HepG2 (cell line): ENCODE measurements around the gene NMUR1. TPM values are rescaled to one million over a fixed set of nuclear protein-coding genes. Genes with fewer than 3 reads are reported as not detected.

Experiments used
- ATAC-seq: fragments of 200-7000 bp; cut with Tn5 transposase; 3 replicates; pipeline ENCODE4 v1.9.1; 2020; ENCODE audit warnings: mild to moderate bottlenecking, moderate library complexity
- BruUV-seq: library from RNA; stranded (reverse); fragments of 400-500 nt; replicated peaks from 2 replicates; lab custom pipeline; 2021; lab: Mats Ljungman, UMichigan
- CTCF ChIA-PET: fragments of 300-600 bp; formaldehyde crosslinking; extraction: SDS; loops from one replicate; lab custom pipeline; 2021; ENCODE audit warnings: low total read pairs, inconsistent platforms, low intra/inter-chr PET ratio; lab: Yijun Ruan, JAX
- POLR2A ChIA-PET: fragments of 350-600 bp; sonication (Branson Sonifier 250); formaldehyde crosslinking; loops from one replicate; lab custom pipeline; 2020; ENCODE audit warnings: antibody characterized with exemption, inconsistent platforms; lab: Yijun Ruan, JAX
- DNase-seq: peaks from one replicate; pipeline ENCODE4 v3.0.0-alpha.2; 2015; ENCODE audit warnings: low spot score
- FAIRE-seq: peaks from 3 replicates; lab custom pipeline; 2011; peaks lifted over from hg19 to GRCh38; lab: Jason Lieb, UNC
- H2AFZ ChIP-seq: one replicate; pipeline ENCODE4 v1.6.1; 2011; ENCODE audit warnings: low read length, inconsistent platforms
- H3K27ac ChIP-seq: fragments of 300-600 bp; 3 replicates; pipeline ENCODE4 v1.8.0; 2011; ENCODE audit warnings: mixed run types, mild to moderate bottlenecking, mixed read lengths, low read length, inconsistent platforms; ENCODE audit not compliant: insufficient read depth; ENCODE audit errors: extremely low read length
- H3K27me3 ChIP-seq, 2 experiments: fragments of 200-600 bp in 1 of 2; 2 replicates in 1 of 2; 3 replicates in 1 of 2; pipeline versions ENCODE4 v1.6.0 to v1.8.0; 2011; ENCODE audit warnings: low read length in 2 of 2, mild to moderate bottlenecking in 2 of 2, moderate library complexity in 2 of 2, inconsistent platforms in 1 of 2; ENCODE audit not compliant: insufficient read depth in 2 of 2, control insufficient read depth in 1 of 2
- H3K36me3 ChIP-seq, 2 experiments: fragments of 200-600 bp in 1 of 2; replicated peaks in 1 of 2; 2 replicates in 1 of 2; 3 replicates in 1 of 2; pipeline versions ENCODE4 v1.5.1 to v1.8.0; 2011; ENCODE audit warnings: low read length in 2 of 2, inconsistent platforms in 1 of 2; ENCODE audit not compliant: insufficient read depth in 2 of 2, control insufficient read depth in 1 of 2
- H3K4me1 ChIP-seq: 2 replicates; pipeline ENCODE4 v1.5.1; 2012; ENCODE audit warnings: low read length, inconsistent platforms; ENCODE audit not compliant: insufficient read depth
- H3K4me2 ChIP-seq: 2 replicates; pipeline ENCODE4 v1.6.0; 2011; ENCODE audit warnings: low read depth, low read length, inconsistent platforms
- H3K4me3 ChIP-seq, 3 experiments: fragments of 200-600 bp in 1 of 3; sonication (generic), shearing (Covaris generic) in 1 of 3; replicated peaks in 1 of 3; 2 replicates each; pipeline ENCODE4 v1.5.1; 2011 to 2016; ENCODE audit warnings: low read length in 3 of 3, inconsistent platforms in 2 of 3, low read depth in 2 of 3, mild to moderate bottlenecking in 2 of 3, control low read depth in 1 of 3, mixed read lengths in 1 of 3; ENCODE audit not compliant: insufficient read depth in 1 of 3
- H3K79me2 ChIP-seq: one replicate; pipeline ENCODE4 v1.6.1; 2011; ENCODE audit warnings: low read length, inconsistent platforms; ENCODE audit not compliant: insufficient read depth
- H3K9ac ChIP-seq: 2 replicates; pipeline ENCODE4 v1.6.0; 2011; ENCODE audit warnings: mild to moderate bottlenecking, low read depth, low read length, inconsistent platforms; ENCODE audit not compliant: insufficient read depth
- H3K9me3 ChIP-seq: 2 replicates; pipeline ENCODE4 v1.5.1; 2012; ENCODE audit warnings: mild to moderate bottlenecking, low read length
- H4K20me1 ChIP-seq: 2 replicates; pipeline ENCODE4 v1.6.0; 2011; ENCODE audit warnings: inconsistent platforms, mild to moderate bottlenecking, low read length, moderate library complexity; ENCODE audit not compliant: insufficient read depth
- ATF7 ChIP-seq, 2 experiments: fragments of 450-650 bp in 1 of 2; sonication (generic) in 1 of 2; formaldehyde crosslinking in 1 of 2; IDR thresholded peaks; 2 replicates each; pipeline versions ENCODE4 v1.4.0 to v1.6.1; 2016 to 2020; ENCODE audit warnings: antibody characterized with exemption in 1 of 2, mild to moderate bottlenecking in 1 of 2, missing genetic modification reagents in 1 of 2
- CREB1 ChIP-seq, 2 experiments: fragments of 450-650 bp in 1 of 2; IDR thresholded peaks; 2 replicates each; pipeline ENCODE4 v1.6.1; 2016 to 2017; ENCODE audit warnings: control low read depth in 1 of 2, mild to moderate bottlenecking in 1 of 2, missing compliant biosample characterization in 1 of 2, missing genetic modification characterization in 1 of 2
- HMG20A ChIP-seq: IDR thresholded peaks from 2 replicates; pipeline ENCODE4 v1.6.1; 2016; ENCODE audit warnings: borderline replicate concordance
- RARA ChIP-seq: IDR thresholded peaks from 2 replicates; pipeline ENCODE4 v1.6.1; 2016; ENCODE audit warnings: missing genetic modification reagents, missing compliant biosample characterization
- ZNF746 ChIP-seq: sonication (generic); formaldehyde crosslinking; IDR thresholded peaks from 2 replicates; pipeline ENCODE4 v1.8.0; 2022; ENCODE audit warnings: mild to moderate bottlenecking, missing genetic modification reagents
- WGBS: methylation state at CpG from one replicate; pipeline ENCODE4 v1.1.6; 2017; ENCODE audit warnings: low lambda C conversion rate; 5-methylcytosine and 5-hydroxymethylcytosine counted together
- in situ Hi-C: cut with HindIII; loops from 2 replicates; pipeline ENCODE4 v1.10.0; 2017; ENCODE audit warnings: low pct_unique_long_range_greater_than_20kb; ENCODE audit not compliant: extremely low pct_ligation_motif_present
- intact Hi-C: fragments of 100-400 bp; cut with micrococcal nuclease; formaldehyde crosslinking; loops from one replicate; pipeline ENCODE4 v1.10.0; 2022; ENCODE audit not compliant: unreplicated experiment
- polyA plus RNA-seq, 8 experiments: library from polyadenylated mRNA; depleted of rRNA in 3 of 8; stranded (reverse) in 7 of 8; unstranded in 1 of 8; fragments of >200 nt; fragmentation: Illumina TruSeq in 4 of 8; extraction: Trizol in 4 of 8; gene quantifications; 2 replicates each; pipeline versions ENCODE4 v1.2.1 to v1.2.3, GENCODE V29; 2011 to 2016; ENCODE audit warnings: low read depth in 4 of 8, missing spikeins in 1 of 8, mixed read lengths in 1 of 8; ENCODE audit not compliant: insufficient read depth in 1 of 8
- total RNA-seq, 5 experiments: library from RNA; depleted of rRNA; stranded (reverse); fragments of >200 nt; fragmentation: Illumina TruSeq; extraction: Trizol; gene quantifications; 2 replicates each; pipeline ENCODE4 v1.2.3, GENCODE V29; 2016; ENCODE audit warnings: low read depth in 1 of 5
- TF ChIP-seq, protein P1 (sequence below): sonication (generic); formaldehyde crosslinking; IDR thresholded peaks from 2 replicates; pipeline ENCODE4 v1.5.0; 2020; ENCODE audit warnings: mild to moderate bottlenecking, missing genetic modification reagents, borderline replicate concordance

NMUR1 gene
- total and polyA plus RNA-seq, 2 of the 13 experiments (the other 11 are each of a cell fraction or from before 2014, with no cell fraction given), result not detected

GRCh38 chr2:231522418-231523180 lies 7.6 kb downstream of the NMUR1 start (continued):
- TF ChIP-seq, protein P1, sequence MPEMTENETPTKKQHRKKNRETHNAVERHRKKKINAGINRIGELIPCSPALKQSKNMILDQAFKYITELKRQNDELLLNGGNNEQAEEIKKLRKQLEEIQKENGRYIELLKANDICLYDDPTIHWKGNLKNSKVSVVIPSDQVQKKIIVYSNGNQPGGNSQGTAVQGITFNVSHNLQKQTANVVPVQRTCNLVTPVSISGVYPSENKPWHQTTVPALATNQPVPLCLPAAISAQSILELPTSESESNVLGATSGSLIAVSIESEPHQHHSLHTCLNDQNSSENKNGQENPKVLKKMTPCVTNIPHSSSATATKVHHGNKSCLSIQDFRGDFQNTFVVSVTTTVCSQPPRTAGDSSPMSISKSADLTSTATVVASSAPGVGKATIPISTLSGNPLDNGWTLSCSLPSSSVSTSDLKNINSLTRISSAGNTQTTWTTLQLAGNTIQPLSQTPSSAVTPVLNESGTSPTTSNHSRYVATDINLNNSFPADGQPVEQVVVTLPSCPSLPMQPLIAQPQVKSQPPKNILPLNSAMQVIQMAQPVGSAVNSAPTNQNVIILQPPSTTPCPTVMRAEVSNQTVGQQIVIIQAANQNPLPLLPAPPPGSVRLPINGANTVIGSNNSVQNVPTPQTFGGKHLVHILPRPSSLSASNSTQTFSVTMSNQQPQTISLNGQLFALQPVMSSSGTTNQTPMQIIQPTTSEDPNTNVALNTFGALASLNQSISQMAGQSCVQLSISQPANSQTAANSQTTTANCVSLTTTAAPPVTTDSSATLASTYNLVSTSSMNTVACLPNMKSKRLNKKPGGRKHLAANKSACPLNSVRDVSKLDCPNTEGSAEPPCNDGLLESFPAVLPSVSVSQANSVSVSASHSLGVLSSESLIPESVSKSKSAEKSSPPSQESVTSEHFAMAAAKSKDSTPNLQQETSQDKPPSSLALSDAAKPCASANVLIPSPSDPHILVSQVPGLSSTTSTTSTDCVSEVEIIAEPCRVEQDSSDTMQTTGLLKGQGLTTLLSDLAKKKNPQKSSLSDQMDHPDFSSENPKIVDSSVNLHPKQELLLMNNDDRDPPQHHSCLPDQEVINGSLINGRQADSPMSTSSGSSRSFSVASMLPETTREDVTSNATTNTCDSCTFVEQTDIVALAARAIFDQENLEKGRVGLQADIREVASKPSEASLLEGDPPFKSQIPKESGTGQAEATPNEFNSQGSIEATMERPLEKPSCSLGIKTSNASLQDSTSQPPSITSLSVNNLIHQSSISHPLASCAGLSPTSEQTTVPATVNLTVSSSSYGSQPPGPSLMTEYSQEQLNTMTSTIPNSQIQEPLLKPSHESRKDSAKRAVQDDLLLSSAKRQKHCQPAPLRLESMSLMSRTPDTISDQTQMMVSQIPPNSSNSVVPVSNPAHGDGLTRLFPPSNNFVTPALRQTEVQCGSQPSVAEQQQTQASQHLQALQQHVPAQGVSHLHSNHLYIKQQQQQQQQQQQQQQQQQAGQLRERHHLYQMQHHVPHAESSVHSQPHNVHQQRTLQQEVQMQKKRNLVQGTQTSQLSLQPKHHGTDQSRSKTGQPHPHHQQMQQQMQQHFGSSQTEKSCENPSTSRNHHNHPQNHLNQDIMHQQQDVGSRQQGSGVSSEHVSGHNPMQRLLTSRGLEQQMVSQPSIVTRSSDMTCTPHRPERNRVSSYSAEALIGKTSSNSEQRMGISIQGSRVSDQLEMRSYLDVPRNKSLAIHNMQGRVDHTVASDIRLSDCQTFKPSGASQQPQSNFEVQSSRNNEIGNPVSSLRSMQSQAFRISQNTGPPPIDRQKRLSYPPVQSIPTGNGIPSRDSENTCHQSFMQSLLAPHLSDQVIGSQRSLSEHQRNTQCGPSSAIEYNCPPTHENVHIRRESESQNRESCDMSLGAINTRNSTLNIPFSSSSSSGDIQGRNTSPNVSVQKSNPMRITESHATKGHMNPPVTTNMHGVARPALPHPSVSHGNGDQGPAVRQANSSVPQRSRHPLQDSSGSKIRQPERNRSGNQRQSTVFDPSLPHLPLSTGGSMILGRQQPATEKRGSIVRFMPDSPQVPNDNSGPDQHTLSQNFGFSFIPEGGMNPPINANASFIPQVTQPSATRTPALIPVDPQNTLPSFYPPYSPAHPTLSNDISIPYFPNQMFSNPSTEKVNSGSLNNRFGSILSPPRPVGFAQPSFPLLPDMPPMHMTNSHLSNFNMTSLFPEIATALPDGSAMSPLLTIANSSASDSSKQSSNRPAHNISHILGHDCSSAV, result no peak
- TF ChIP-seq RARA (CRISPR knock-in tag) (no peak), HMG20A (CRISPR knock-in tag) (no peak)

DNA sequence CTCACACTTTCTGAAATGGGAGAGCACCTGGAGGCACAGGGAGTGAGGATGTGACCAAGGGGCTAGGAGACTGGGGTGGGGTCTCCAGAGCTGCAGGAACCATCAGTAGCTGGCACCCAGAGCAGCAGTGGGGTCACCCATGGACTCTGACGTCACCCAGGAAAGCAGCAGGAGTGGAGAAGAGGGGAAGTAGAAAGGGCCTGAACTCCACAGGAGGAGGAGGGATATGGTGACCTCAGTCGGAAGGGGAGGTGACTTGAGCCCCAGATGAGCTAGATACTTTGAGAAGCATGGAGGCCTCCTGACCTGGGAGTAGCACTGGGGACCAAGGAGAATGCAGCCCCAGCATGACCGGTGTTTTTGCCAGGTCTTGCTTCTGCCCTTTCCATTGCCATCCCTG lies 8.8 kb downstream of the NMUR1 start:
- DNase-seq (no peak), ATAC-seq (no peak), FAIRE-seq (no peak)
- ChIA-PET POLR2A (no interaction called here), CTCF (no interaction called here)
- Histone ChIP-seq H3K27ac (no peak overlapping the region), H3K4me2 (no peak overlapping the region), H4K20me1 (no peaks in the 10 kb centered on the region), H3K79me2 (no peaks in the 10 kb centered on the region), H3K4me3 (no peak overlapping the region), H3K27me3 (peaks cover 2 to 22% of the 10 kb centered on the region in 2 experiments; a peak in 4 of 5 replicates), H3K9ac (no peak overlapping the region), H3K36me3 (no peaks in the 10 kb centered on the region), H3K4me1 (0 out of 2 replicates have a peak, but pooled peaks cover 4% of the 10 kb centered on the region), H2AFZ (no peak overlapping the region), H3K9me3 (no peaks in the 10 kb centered on the region)
- intact Hi-C loops, result no loop called here
- WGBS, result 13% methylated on average over 3 of the region's 3 CpGs
- in situ Hi-C loops, result no loop called here
- BruUV-seq, result no TSS peak
- peak; percentile 82 for TF ChIP-seq ATF7 (IDR thresholded peaks at IDR 0.05)
- no peak for TF ChIP-seq ATF7 (CRISPR knock-in tag; IDR thresholded peaks at IDR 0.05)
- peak; percentile 93 for TF ChIP-seq CREB1 (IDR thresholded peaks at IDR 0.05)
- no peak for TF ChIP-seq CREB1 (CRISPR knock-in tag; IDR thresholded peaks at IDR 0.05)
- TF ChIP-seq ZNF746 (CRISPR knock-in tag), result no peak
